Neural cell (in vitro differentiated cells): ENCODE data around the gene SYCE1L. TPM values are rescaled to one million over a fixed set of nuclear protein-coding genes. Genes with fewer than 3 reads are reported as not detected.
A peak's percentile ranks its signal among the peaks of the same experiment; 100 is the strongest.
"Not testable (repeated sequence)": the region's sequence is repeated elsewhere in the genome, so short reads cannot be mapped to it uniquely, and the experiment has no call there.

Source experiments
- H2AFZ ChIP-seq: fragments of 200-600, 300-800 bp; sonication (generic), shearing (Covaris generic); 2 replicates; pipeline ENCODE4 v1.6.0; 2014; ENCODE audit warnings: low read depth, mild to moderate bottlenecking, antibody characterized with exemption, low read length, moderate library complexity
- H3F3A ChIP-seq: fragments of 200-600 bp; shearing (Covaris generic); 2 replicates; pipeline ENCODE4 v1.6.1; 2016; ENCODE audit warnings: mild to moderate bottlenecking, moderate library complexity, mixed read lengths, antibody characterized with exemption, low read length; ENCODE audit not compliant: insufficient read depth, poor library complexity, severe bottlenecking
- H3K27ac ChIP-seq: fragments of 200-600, 300-800 bp; sonication (generic), shearing (Covaris generic); 2 replicates; pipeline ENCODE4 v1.5.1; 2014; ENCODE audit warnings: mild to moderate bottlenecking, low read length, moderate library complexity
- H3K27me3 ChIP-seq: fragments of 300-800, 200-600 bp; sonication (generic), shearing (Covaris generic); 2 replicates; pipeline ENCODE4 v1.6.0; 2014; ENCODE audit warnings: mild to moderate bottlenecking, low read depth, low read length, moderate library complexity; ENCODE audit not compliant: insufficient read depth
- H3K36me3 ChIP-seq: fragments of 300-800, 200-600 bp; sonication (generic), shearing (Covaris generic); 2 replicates; pipeline ENCODE4 v1.5.1; 2014; ENCODE audit warnings: mild to moderate bottlenecking, antibody characterized with exemption, low read length, moderate library complexity; ENCODE audit not compliant: insufficient read depth
- H3K4me2 ChIP-seq: fragments of 300-800, 200-600 bp; sonication (generic), shearing (Covaris generic); 2 replicates; pipeline ENCODE4 v1.6.0; 2014; ENCODE audit warnings: mild to moderate bottlenecking, low read length
- H3K4me3 ChIP-seq: fragments of 300-800, 200-600 bp; sonication (generic), shearing (Covaris generic); 2 replicates; pipeline ENCODE4 v1.5.1; 2014; ENCODE audit warnings: mild to moderate bottlenecking, low read length, moderate library complexity
- H3K79me2 ChIP-seq: fragments of 200-600 bp; shearing (Covaris generic); replicated peaks from 2 replicates; pipeline ENCODE4 v1.6.0; 2014; ENCODE audit warnings: mild to moderate bottlenecking, low read length, moderate library complexity; ENCODE audit not compliant: insufficient read depth
- H3K9ac ChIP-seq: fragments of 300-800, 200-600 bp; sonication (generic), shearing (Covaris generic); 2 replicates; pipeline ENCODE4 v1.6.1; 2016; ENCODE audit warnings: mild to moderate bottlenecking, low read length, mixed read lengths
- H3K9me2 ChIP-seq: fragments of 200-600 bp; shearing (Covaris generic); 2 replicates; pipeline ENCODE4 v1.6.1; 2016; ENCODE audit warnings: mild to moderate bottlenecking, low read length, mixed read lengths; ENCODE audit not compliant: insufficient read depth
- H3K9me3 ChIP-seq: fragments of 200-600, 300-800 bp; sonication (generic), shearing (Covaris generic); 2 replicates; pipeline ENCODE4 v1.6.1; 2016; ENCODE audit warnings: mild to moderate bottlenecking, mixed run types, low read length, moderate library complexity, mixed read lengths
- H4K20me1 ChIP-seq: fragments of 200-600 bp; shearing (Covaris generic); 2 replicates; pipeline ENCODE4 v1.6.1; 2016; ENCODE audit warnings: mild to moderate bottlenecking, mixed run types; ENCODE audit not compliant: insufficient read depth
- CTCF ChIP-seq: fragments of 450-650 bp; IDR thresholded peaks from 2 replicates; pipeline ENCODE4 v1.5.1; 2014; ENCODE audit warnings: antibody characterized with exemption, mild to moderate bottlenecking, moderate library complexity; ENCODE audit not compliant: poor library complexity, severe bottlenecking
- EP300 ChIP-seq: fragments of 450-650 bp; conservative IDR thresholded peaks from 2 replicates; pipeline ENCODE4 v1.6.1; 2014; ENCODE audit warnings: antibody characterized with exemption, mild to moderate bottlenecking, moderate library complexity; ENCODE audit not compliant: poor library complexity, severe bottlenecking
- EZH2 ChIP-seq: fragments of 200-600, 300-800 bp; shearing (Covaris generic), sonication (generic); IDR thresholded peaks from 2 replicates; pipeline ENCODE4 v1.6.1; 2014; ENCODE audit warnings: antibody characterized with exemption, low read length, borderline replicate concordance, mild to moderate bottlenecking; ENCODE audit not compliant: insufficient read depth, poor library complexity, severe bottlenecking
- MXI1 ChIP-seq: fragments of 450-650 bp; conservative IDR thresholded peaks from 2 replicates; pipeline ENCODE4 v1.6.1; 2014; ENCODE audit warnings: antibody characterized with exemption, mild to moderate bottlenecking; ENCODE audit not compliant: poor library complexity, severe bottlenecking
- POLR2AphosphoS5 ChIP-seq: IDR thresholded peaks from 2 replicates; pipeline ENCODE4 v1.6.1; 2012
- RAD21 ChIP-seq: fragments of 450-650 bp; conservative IDR thresholded peaks from 2 replicates; pipeline ENCODE4 v1.6.1; 2014; ENCODE audit warnings: antibody characterized with exemption, mild to moderate bottlenecking, moderate library complexity
- REST ChIP-seq: IDR thresholded peaks from 2 replicates; pipeline ENCODE4 v1.6.1; 2012; ENCODE audit warnings: borderline replicate concordance
- SMC3 ChIP-seq: fragments of 450-650 bp; conservative IDR thresholded peaks from 2 replicates; pipeline ENCODE4 v1.6.1; 2014; ENCODE audit warnings: antibody characterized with exemption, mild to moderate bottlenecking, moderate library complexity; ENCODE audit not compliant: poor library complexity
- TAF1 ChIP-seq: IDR thresholded peaks from 2 replicates; pipeline ENCODE4 v1.6.1; 2012; ENCODE audit warnings: low read depth
- polyA plus RNA-seq: library from polyadenylated mRNA; depleted of rRNA; stranded (reverse); fragments of >200 nt; gene quantifications from 2 replicates; pipeline ENCODE4 v1.2.3, GENCODE V29; 2014

SYCE1L gene
- polyA plus RNA-seq, 1 donor from 2014 or later, result 1.7 TPM

- no peaks in the 10 kb centered on the region for H3K79me2 ChIP-seq
- H3K9me2 ChIP-seq, result no peaks in the 10 kb centered on the region
- H3K27me3 ChIP-seq, result no peaks in the 10 kb centered on the region
- no peaks in the 10 kb centered on the region for H3K9me3 ChIP-seq
- H2AFZ ChIP-seq, result no peak overlapping the region
- no peaks in the 10 kb centered on the region for H3K36me3 ChIP-seq
- H3F3A ChIP-seq, result no peaks in the 10 kb centered on the region
- no peak for TF ChIP-seq SMC3
- no peak for TF ChIP-seq POLR2AphosphoS5
- no peak for TF ChIP-seq MXI1
- TF ChIP-seq EP300, result no peak
- no peak for TF ChIP-seq EZH2
- TF ChIP-seq REST, result no peak
- TF ChIP-seq CTCF, result no peak
- no peak for TF ChIP-seq RAD21
- TF ChIP-seq TAF1, result no peak
- no peak overlapping the region for H3K4me3 ChIP-seq
- H3K9ac ChIP-seq, result no peak overlapping the region
- H3K27ac ChIP-seq, result no peak overlapping the region
- no peak overlapping the region for H3K4me2 ChIP-seq
- no peaks in the 10 kb centered on the region for H4K20me1 ChIP-seq
Measured at GRCh38 chr16:77183137-77183536, 16.1 kb upstream of the SYCE1L start.

- H3K9me2 ChIP-seq, H3K27ac ChIP-seq, H3K36me3 ChIP-seq, H4K20me1 ChIP-seq, H3K9me3 ChIP-seq, H3K4me3 ChIP-seq, H3F3A ChIP-seq, H3K9ac ChIP-seq, H3K4me2 ChIP-seq, H3K79me2 ChIP-seq, H2AFZ ChIP-seq, H3K27me3 ChIP-seq: not testable (repeated sequence)
Measured at GRCh38 chr16:77186298-77186697, 12.9 kb upstream of the SYCE1L start.

- Histone ChIP-seq H2AFZ (peak overlapping the region; percentile 96), H3K27me3 (no peaks in the 10 kb centered on the region), H3K9ac (peak overlapping the region; percentile 85), H3K27ac (peak overlapping the region; percentile 94), H3K4me2 (peak overlapping the region; percentile 57), H3K9me3 (no peaks in the 10 kb centered on the region), H3F3A (no peaks in the 10 kb centered on the region), H3K9me2 (no peaks in the 10 kb centered on the region), H3K4me3 (peak overlapping the region; percentile 96), H3K36me3 (no peaks in the 10 kb centered on the region), H4K20me1 (no peaks in the 10 kb centered on the region), H3K79me2 (peaks cover 20% of the 10 kb centered on the region)
- TF ChIP-seq RAD21, result peak; percentile 32
- no peak for TF ChIP-seq EZH2
- TF ChIP-seq TAF1, result no peak
- no peak for TF ChIP-seq CTCF
- TF ChIP-seq SMC3, result peak; percentile 22
- no peak for TF ChIP-seq POLR2AphosphoS5
- TF ChIP-seq EP300, result no peak
Measured at GRCh38 chr16:77190190-77190477, 9.1 kb upstream of the SYCE1L start.
